Stimulated activated CD4-positive, alpha-beta T cell treated with anti-CD3 and anti-CD28 coated beads, Interleukin-12 subunit alpha, Interleukin-12 subunit beta, amount 100 ng/mL, for 24 hours (primary cell): ENCODE data around the gene KCNIP4.

Source experiments
- DNase-seq, 2 experiments: peaks; one replicate each; pipeline ENCODE4 v3.0.0-alpha.2; 2020; ENCODE audit warnings: low read depth in 2 of 2

KCNIP4 gene

DNA sequence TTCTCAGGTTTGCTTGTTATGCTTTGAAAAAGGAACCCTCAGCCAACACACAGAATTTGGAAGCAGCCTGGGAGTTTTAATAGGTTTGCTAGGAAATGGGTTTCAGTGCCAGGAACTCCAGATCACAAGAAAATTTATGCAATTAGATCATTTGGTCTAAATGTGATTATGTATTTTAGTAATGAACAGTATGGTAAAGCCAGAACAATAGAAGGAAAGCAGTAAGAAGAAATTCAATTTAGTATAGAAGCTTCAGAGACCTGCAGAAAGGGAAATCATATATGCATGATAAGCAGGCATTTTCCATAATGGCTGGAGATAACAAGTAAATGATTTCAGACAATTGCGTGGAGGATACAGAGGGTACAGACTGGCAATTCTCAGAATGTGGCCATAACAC is 184.7 kb downstream of the KCNIP4 start:
- DNase-seq = no peak

DNA sequence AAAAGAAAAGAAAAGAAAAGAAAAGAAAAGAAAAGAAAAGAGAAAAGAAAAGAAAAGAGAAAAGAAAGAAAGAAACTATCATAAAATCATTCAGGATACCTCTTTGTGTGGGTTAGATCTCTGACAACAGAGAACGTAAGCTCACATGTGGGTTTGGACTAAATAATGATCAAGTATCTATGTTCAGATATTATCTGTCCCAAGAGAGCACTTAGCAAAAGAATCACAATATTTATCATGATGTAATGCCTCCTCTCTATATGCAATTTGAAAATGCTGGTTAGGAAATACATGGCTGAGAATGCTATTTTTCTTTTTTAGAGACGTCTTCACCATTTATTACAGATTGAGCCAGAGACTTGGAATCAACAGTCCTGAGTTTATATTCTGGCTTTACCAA is 191.3 kb downstream of the KCNIP4 start:
- no peak for DNase-seq

DNA sequence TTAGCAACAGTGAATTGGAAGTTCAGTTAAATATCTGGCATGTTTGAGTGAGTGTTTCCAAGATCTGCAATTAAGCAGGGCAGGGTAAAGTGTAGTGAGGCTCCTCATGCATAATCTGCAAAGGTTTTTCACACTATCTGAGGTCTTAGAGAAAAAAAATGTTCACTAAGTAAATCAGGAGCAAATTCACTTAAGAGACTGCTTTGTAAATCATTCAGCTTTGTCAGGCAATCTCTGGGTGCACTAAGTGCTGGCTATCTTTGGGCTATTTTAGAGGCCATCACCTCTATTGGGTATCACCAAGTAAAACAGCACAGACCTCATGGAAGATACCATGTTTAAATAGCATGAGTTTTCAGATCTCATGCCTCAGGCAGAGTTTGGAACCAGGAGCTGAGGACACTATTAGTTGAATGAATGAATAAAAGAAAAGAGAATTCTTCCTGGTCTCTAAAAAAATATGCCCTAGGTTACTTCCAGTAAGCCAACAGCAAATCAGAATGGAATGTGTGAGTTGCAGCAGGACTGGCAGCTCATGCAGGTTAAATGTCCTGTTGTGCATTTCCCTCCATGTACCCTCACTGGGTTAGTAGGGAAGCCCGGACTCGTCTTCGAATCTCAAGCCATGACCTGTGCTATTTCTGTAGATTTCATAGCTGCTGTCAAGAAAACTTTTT is 195.3 kb downstream of the KCNIP4 start:
- DNase-seq = no peak

DNA sequence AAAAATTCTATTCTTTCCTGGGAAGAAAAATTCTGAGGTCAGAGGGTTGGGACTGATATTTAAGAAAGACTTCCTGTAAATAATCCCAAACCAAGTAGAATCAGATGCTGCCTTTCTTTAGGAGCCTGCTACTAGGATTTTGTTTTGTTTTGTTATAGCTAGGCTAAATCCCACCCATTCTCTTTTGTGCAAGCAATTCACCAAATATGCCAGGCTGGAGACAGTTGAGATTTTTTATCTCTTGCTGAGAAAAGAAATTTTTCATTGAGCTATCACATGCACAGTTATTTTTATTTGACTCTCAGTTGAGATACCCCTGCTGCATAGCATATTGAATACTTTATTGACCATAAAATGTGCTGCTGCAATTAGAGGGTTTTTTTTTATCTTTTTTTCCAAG is 196.0 kb downstream of the KCNIP4 start:
- no peak for DNase-seq

DNA sequence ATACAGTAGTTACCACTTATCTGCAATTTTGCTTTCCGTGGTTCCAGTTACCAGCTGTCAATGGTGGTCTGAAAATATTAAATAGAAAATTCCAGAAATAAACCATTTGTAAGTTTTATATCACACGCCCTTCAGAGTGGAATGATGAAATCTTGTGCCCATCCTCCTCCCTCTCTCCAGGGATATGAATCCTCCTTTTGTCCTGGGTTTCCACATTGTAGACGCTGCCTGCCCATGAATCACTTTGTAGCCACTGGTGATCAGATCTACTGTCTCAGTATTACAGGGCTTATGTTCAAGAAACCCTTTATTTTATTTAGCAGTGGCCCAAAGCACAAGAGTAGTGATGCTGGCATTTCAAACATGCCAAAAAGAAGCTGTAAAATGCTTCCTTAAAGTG is 198.6 kb downstream of the KCNIP4 start:
- DNase-seq = no peak

DNA sequence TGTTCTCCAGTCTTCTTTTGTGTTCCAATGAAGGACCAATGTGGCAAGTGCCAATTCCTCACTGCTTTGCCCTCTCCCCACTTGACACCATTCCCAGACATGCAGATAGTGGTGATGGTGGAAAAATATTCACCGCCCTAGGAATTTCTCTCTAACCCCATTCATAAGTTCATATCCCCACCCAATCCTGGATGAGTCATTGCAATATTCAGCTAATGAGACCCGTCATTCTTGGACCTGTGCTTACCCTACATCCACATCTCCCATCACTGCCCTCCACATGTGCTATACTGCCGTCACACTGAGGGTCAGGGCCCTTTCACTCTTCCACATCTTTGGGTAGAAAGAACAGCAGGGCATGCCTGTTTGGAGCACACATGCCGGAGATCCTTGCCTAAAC is 199.2 kb downstream of the KCNIP4 start:
- no peak for DNase-seq

DNA sequence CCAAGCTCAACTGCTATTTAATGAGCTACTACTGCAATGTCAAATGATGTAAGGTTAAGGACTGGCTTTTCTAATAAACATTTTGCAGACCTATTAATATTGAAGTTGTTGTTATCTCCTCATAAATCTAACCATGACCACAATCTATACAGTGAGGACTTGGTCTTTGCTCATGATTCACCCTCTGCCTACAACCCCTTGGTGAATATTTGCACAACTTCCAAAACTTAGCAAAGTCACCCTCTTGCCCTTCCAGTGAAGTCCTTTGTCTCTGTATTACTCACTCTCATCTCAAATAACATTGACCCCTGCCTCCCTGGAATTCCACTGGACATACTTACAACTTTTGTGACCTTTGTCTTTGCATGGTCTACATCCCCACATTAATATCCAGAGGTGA is 204.5 kb downstream of the KCNIP4 start:
- DNase-seq = no peak

DNA sequence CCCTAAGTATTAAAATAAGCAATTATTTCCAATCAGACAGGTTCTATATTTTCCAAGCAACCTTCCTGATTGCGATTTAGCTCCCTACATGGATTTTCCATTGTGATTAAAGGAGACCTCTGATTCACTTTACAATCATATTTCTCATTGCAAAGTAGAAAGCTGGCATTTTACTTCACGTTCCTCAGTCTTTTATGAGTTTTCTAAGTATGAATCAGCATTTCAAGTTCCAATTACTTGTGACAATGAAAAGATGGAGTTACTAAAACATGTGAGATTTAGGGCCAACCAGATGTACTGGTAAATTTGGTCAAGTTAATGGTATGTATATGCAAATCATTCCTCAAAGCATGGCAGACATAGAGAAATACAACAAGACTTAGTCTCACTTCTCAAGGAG is 206.2 kb downstream of the KCNIP4 start:
- DNase-seq = no peak

DNA sequence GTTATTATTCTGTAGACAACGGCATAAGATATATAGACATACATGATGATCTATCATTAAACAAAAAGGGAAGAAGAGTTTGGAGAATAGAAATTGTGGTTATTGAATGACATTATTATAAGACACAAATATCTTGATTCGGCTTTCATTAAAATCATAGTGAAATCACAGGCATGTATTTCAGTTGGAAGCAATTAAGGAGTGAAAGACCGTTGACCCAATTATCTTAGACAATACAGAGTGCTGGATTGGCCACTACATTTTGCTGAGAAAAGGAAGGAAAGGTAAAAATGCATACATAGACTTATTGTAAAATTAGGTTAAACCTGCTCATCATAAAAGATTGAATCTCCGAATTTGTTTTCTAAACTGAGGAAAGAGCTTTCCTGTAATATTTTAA is 209.8 kb downstream of the KCNIP4 start:
- DNase-seq = no peak

DNA sequence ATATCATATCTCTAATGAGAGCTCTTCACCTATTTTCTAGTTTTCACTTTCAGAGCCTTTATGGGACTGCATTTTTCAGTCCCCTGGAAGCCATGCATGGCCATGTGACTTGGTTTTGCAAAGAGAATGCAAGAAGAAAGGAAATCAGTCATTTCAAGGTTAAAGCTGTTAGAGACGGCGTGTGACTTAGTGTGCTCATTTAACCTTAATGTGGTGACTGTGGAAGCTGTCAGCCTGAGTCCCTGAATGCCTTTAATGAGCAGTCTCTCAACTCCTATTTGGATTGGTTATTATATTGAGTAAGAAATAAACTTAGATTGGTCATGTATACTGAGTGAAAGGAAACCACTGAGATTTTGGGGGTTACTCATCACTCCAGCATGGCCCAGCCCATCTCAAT is 212.7 kb downstream of the KCNIP4 start:
- no peak for DNase-seq

DNA sequence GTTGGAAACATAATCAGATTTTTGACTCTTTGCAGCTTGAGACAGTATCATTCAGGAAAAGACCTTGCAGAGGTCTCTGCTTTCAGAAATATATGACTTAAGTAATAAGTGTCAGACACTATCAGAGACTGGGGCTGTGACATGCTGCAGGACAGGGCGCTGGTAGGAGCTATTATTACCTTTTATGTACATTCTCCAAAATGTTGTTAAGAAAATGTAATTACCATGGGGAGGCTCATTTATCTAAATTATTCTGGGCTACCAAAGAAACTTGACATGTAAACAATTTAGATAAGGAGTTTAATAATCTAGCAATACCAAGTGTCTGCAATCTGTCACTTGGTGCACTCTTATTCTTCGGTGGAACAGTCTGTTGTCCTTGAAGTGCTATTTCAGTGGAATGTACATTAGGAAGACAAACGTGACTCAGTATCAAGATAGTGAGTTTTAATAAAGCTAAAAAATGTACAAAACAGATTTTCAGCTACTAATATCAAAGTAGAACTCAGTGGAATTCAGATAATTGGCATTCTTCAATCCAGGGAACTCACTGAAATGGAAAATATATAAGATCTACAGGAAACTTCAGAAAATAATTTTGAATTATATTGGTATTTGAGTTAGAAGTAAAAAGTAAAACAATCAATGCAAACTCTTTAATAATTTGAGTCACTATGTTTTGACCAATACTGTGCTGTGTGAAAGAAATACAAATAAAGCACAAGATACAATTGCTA is 214.5 kb downstream of the KCNIP4 start:
- no peak for DNase-seq

DNA sequence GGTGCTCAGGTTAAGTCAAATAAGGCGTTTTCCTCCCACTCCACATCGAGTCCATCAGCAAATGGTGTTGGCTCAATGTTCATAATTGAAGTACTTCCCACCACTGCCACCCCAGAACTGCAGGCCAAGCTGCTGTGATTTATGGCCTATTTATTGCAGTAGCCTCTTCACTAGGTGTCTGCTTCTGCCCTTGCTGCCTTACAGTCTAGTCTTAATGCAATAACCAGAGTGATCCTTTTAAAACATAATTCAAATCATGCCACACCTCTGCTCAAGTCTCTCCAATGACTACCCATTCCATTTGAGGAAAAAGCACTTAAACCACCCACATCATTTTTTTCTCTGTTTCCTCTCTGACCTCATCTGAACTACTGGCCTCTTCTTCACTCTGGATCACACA is 220.3 kb downstream of the KCNIP4 start:
- no peak for DNase-seq

DNA sequence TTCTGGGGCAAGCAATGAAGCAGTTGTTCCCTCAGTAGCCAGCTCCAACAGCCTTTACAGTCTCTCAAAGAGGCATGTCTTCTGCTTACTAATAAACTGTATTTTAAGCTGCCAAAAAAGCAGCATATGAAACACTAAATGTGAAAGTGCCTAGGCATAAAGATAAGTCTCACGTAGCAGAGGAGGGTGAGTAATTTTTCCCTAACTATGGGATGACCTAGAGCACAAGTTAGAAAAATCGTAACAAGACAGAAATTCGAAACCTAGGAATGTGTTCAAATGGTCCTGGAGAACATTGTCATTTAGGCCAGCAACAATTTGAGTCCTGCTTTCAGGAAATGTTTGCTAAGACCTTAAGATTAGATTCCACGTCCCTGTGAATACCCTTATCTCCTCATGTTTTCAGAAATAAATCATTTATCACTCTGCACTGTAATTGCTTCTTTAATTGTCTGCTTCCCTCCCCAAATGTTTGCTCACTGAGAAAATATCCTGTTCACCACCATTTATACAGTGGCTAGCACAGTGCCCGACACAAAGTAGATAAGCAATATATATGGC is 222.2 kb downstream of the KCNIP4 start:
- DNase-seq = no peak

DNA sequence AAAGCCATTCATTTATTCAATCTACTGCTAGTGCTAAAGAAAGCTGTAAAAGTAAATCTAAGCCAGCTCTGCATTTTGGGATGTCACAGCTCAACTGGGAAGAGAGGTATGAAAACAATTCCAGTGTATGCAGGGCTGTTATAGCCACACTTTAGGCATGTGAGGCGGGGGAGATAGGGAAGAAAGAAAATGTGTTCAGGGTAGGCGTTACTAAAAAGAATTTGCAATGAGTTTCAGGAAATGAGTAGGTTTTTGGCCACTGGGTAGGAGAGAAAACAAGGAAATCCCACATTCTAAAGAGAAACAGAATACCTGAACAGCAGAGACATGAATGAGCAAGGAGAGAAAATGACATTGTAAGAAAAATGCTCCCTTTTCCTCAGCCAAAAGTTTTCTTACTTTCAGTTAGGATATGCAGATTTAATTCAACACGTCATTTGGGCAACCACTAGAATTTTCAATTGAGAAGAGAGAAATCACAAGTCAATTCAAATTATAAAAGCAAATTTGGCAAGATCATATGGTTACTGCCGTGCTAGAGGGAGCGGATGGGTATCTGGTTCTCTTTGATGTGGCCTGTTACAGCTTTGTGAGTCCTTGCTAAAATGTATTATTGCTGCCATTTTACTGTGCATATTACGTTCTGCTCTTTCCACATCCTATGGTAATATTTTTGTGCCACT is 226.3 kb downstream of the KCNIP4 start:
- DNase-seq = no peak

DNA sequence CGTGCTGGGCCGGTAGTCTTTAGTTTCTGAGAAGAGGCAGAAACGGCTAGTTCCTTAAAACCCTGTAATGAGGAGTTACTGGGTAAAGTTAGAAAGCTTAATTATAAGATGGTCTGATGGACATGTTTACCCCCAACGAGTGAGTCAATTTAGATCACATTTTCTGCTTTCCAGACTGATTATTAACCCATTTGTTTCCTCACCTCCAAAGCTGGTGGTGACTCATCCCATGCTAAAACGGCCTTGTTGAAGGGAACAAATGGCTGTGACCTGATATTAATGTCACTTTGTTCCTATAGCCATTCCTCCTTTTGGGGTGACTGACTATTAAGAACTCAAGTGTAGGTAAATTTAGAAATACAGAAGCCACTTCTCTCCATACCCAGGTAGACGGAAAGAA is 232.0 kb downstream of the KCNIP4 start:
- DNase-seq = no peak

DNA sequence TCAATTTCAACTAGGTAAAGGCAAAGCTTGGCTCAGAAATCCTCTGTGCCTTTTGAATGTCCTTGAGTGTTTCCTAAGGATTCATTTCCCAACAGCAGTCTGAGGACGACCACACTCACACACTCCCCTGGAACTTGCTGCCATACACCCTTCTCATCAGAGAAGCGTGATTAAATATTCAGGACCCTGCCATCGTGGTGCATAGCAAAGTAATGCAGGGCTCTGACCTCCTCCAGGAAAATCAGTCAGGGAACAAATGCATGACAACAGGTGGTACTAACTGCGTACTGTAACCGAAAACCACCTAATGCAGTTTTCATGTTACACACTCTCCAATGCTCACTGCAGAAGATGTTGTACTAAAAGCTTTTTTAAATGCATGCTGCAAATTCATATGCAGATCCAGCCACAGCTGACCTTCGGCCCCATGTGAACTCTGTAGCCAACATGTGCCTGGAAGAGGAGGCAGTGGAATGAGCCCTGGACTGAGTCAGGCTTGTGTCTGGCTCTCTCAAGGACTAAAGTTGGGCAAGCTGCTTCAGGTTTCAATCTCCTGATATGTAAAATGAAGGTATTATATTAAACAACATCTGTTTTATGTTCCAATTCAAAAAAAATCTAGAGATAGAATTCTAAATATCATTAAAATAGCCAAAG is 238.3 kb downstream of the KCNIP4 start:
- DNase-seq = no peak

DNA sequence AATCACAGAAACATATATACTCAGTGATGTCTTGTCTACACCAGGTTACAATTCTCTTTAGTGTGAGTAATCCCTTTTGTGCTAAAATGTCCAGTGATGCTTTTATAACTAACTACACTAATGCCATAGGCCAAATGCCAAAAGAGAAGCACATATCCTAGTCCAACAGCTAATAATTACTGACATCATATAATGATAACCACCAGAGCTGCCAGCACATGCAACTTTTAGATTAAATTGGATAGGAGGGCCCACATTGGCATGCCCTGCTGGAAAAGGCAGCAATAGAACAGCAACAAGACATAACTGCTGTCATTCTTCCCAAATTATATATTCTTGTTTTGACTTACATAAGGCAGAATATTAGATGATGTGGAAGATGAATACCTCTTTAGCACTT is 238.8 kb downstream of the KCNIP4 start:
- DNase-seq = no peak

DNA sequence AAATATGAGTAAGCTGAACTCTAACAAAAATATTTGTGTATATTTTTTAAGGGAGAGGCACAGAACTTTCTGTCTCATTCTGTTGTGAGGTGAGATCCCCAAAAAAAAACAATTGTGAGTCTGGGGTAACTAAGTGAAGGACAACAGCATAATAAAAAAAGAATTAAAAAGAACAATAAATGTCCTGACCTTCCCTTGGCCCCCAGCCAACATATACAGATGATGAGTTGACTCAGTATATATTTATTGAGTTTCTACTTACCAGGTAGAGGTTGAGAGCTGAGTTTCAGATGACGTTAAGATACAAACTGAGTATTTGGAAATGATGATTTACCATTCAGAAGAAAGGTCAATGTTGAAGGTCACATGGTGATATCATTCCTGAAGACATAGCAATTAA is 239.5 kb downstream of the KCNIP4 start:
- DNase-seq = no peak

DNA sequence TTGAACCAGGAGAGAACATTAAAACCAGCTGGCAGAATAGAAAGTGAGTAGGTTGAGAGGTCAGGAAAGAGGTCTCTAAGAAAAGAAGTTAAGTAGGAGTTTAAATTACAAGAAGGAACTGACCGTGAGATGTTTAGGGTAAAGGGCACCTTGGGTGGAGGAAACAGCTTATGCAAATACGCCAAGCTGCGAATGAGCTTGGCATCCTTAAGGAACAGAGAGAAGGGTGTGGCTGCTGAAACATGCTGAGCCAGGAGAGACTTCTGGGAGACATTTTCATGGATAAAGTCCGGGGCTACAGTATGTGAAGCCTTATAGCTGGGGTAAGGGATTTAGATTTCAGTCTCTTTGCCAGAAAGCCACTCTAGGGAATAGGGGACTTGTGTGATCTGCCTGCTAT is 249.1 kb downstream of the KCNIP4 start:
- no peak for DNase-seq

DNA sequence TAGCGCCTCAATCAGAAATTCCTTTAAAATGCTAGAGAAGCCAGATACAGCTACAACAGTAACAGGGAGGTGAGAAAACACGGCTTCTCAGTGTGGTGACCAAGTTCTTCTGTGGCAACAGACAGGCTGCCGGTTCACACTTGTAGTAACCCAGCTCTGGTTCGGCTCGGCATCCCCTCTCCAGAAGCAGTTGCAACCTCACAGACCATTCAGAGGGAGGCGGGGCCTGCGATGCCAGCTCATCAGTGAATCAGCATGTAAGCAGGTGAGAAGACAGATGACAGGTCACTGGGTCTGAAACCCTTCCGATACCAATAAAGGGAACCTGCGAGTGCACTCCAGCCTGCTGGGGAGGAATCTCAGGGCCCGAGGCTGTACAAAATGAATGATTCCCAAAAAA is 251.0 kb downstream of the KCNIP4 start:
- DNase-seq = no peak

DNA sequence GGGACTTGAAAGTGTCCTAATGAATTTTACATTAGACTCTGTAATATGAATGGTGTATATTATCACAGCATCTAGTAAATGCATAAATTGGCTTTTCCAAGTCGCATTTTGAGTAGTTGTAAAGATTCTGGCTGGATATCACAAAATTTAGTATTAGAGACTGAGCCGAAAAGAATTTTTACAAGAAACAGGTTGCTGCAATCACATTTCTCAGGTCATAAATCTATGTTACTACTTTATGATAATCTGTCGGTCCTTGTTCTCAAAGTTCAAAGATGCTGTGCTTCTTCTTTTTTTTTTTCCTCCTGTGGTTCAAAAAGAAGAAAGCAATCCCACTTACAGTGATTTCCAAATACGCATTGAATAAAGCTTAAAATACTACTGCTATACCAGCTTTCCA is 253.4 kb downstream of the KCNIP4 start:
- DNase-seq = no peak

DNA sequence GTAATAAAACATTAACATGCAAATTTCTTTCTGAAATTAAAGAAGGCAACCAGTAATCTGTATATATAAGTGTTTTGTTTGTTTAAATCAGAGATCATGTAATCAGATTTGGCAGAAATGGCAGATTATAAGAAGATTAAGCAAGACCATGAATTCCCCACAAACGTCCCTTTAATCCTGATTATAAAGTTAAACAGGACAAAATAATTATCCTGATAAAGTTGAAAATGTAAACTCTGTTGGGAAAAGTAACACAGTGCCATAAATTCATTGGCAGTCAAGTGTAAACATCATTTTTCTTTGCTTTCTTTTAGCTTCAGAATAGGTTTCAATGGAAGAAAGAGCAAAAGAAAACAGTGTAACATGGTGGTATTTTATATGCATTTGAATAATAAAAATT is 256.3 kb downstream of the KCNIP4 start:
- DNase-seq = no peak
